DND-41 (cell line): ENCODE data around the gene CLTB.
A peak's percentile ranks its signal among the peaks of the same experiment; 100 is the strongest.

ENCODE experiments used
- ATAC-seq: fragments of 200-7000 bp; cut with Tn5 transposase; 3 replicates; pipeline ENCODE4 v1.9.1; 2021; ENCODE audit warnings: low read depth; ENCODE audit not compliant: insufficient read depth
- DNase-seq: peaks from one replicate; pipeline ENCODE4 v3.0.0-alpha.2; 2020
- H2AFZ ChIP-seq: 2 replicates; pipeline ENCODE4 v1.6.0; 2012; ENCODE audit warnings: low read depth, low read length
- H3K27ac ChIP-seq: 2 replicates; pipeline ENCODE4 v1.5.1; 2012; ENCODE audit warnings: low read length, inconsistent platforms
- H3K27me3 ChIP-seq: fragments of 200-600 bp; sonication (generic); 2 replicates; pipeline ENCODE4 v1.6.0; 2012; ENCODE audit warnings: low read length, mild to moderate bottlenecking, inconsistent platforms; ENCODE audit not compliant: insufficient read depth, poor library complexity
- H3K36me3 ChIP-seq: 2 replicates; pipeline ENCODE4 v1.5.1; 2012; ENCODE audit warnings: low read length, inconsistent platforms; ENCODE audit not compliant: insufficient read depth
- H3K4me1 ChIP-seq: 2 replicates; pipeline ENCODE4 v1.5.1; 2012; ENCODE audit warnings: mild to moderate bottlenecking, low read length; ENCODE audit not compliant: insufficient read depth
- H3K4me2 ChIP-seq: 2 replicates; pipeline ENCODE4 v1.6.0; 2012; ENCODE audit warnings: mild to moderate bottlenecking, moderate library complexity, low read length, inconsistent platforms; ENCODE audit not compliant: insufficient read depth
- H3K4me3 ChIP-seq, 2 experiments: fragments of 200-600 bp in 1 of 2; shearing (Covaris generic) in 1 of 2; 2 replicates each; pipeline ENCODE4 v1.5.1; 2012 to 2016; ENCODE audit warnings: inconsistent platforms in 2 of 2, low read length in 2 of 2, mild to moderate bottlenecking in 2 of 2, low read depth in 1 of 2, moderate library complexity in 1 of 2
- H3K79me2 ChIP-seq: 2 replicates; pipeline ENCODE4 v1.6.0; 2012; ENCODE audit warnings: low read length, inconsistent platforms; ENCODE audit not compliant: insufficient read depth
- H3K9ac ChIP-seq: 2 replicates; pipeline ENCODE4 v1.6.0; 2012; ENCODE audit warnings: low read depth, mild to moderate bottlenecking, inconsistent platforms, low read length, moderate library complexity
- H3K9me3 ChIP-seq: 2 replicates; pipeline ENCODE4 v1.5.1; 2012; ENCODE audit warnings: low read length, moderate library complexity, mild to moderate bottlenecking, inconsistent platforms; ENCODE audit not compliant: insufficient read depth, severe bottlenecking
- H4K20me1 ChIP-seq: 2 replicates; pipeline ENCODE4 v1.6.0; 2012; ENCODE audit warnings: low read length; ENCODE audit not compliant: insufficient read depth
- CTCF ChIP-seq: IDR thresholded peaks from 2 replicates; pipeline ENCODE4 v1.5.1; 2012; ENCODE audit warnings: borderline replicate concordance, low read length, moderate library complexity, mild to moderate bottlenecking; ENCODE audit not compliant: poor library complexity, severe bottlenecking; ENCODE audit errors: extremely low read depth
- EZH2 ChIP-seq: IDR thresholded peaks from 3 replicates; pipeline ENCODE4 v1.6.1; 2012; ENCODE audit warnings: borderline replicate concordance, low read depth, mild to moderate bottlenecking, moderate library complexity, low read length, inconsistent platforms; ENCODE audit not compliant: severe bottlenecking

Gene CLTB

GRCh38 chr5:176420972-176421544, 4.7 kb upstream of the CLTB start:
- peaks cover 9% of the 10 kb centered on the region for H3K9me3 ChIP-seq
- ATAC-seq (no peak), DNase-seq (no peak)
- H3K4me3 ChIP-seq, result no peak overlapping the region
- no peaks in the 10 kb centered on the region for H3K27me3 ChIP-seq
- H2AFZ ChIP-seq, result no peak overlapping the region
- H3K36me3 ChIP-seq, result no peaks in the 10 kb centered on the region
- peaks cover 3% of the 10 kb centered on the region for H3K79me2 ChIP-seq
- no peak overlapping the region for H3K4me2 ChIP-seq
- peaks cover 9% of the 10 kb centered on the region for H3K4me1 ChIP-seq
- H4K20me1 ChIP-seq, result no peaks in the 10 kb centered on the region
- H3K27ac ChIP-seq, result no peak overlapping the region
- TF ChIP-seq EZH2 (no peak), CTCF (no peak)
- H3K9ac ChIP-seq, result no peak overlapping the region

GRCh38 chr5:176420086-176420485, 3.7 kb upstream of the CLTB start:
- Histone ChIP-seq H3K4me3 (no peak overlapping the region), H3K9me3 (peaks cover 2% of the 10 kb centered on the region), H3K9ac (no peak overlapping the region), H3K4me2 (no peak overlapping the region), H3K79me2 (peaks cover 12% of the 10 kb centered on the region), H3K27ac (no peak overlapping the region), H3K36me3 (no peaks in the 10 kb centered on the region), H3K27me3 (no peaks in the 10 kb centered on the region), H4K20me1 (0 out of 2 replicates have a peak, but pooled peaks cover 2% of the 10 kb centered on the region), H3K4me1 (peaks cover 18% of the 10 kb centered on the region), H2AFZ (no peak overlapping the region)
- no peak for DNase-seq
- no peak for ATAC-seq
- no peak for TF ChIP-seq CTCF
- no peak for TF ChIP-seq EZH2

GRCh38 chr5:176418251-176418650, 1.9 kb upstream of the CLTB start:
- no peak overlapping the region for H3K9ac ChIP-seq
- TF ChIP-seq CTCF (no peak), EZH2 (no peak)
- DNase-seq (no peak), ATAC-seq (no peak)
- H3K27ac ChIP-seq, result no peak overlapping the region
- no peaks in the 10 kb centered on the region for H3K27me3 ChIP-seq
- H3K36me3 ChIP-seq, result no peaks in the 10 kb centered on the region
- H2AFZ ChIP-seq, result no peak overlapping the region
- H3K4me1 ChIP-seq, result peaks cover 36% of the 10 kb centered on the region
- H4K20me1 ChIP-seq, result peaks cover 8% of the 10 kb centered on the region; the same call in 1 of the 2 replicates
- peaks cover 29% of the 10 kb centered on the region for H3K79me2 ChIP-seq
- no peak overlapping the region for H3K4me2 ChIP-seq
- no peaks in the 10 kb centered on the region for H3K9me3 ChIP-seq
- H3K4me3 ChIP-seq, result no peak overlapping the region

DNA sequence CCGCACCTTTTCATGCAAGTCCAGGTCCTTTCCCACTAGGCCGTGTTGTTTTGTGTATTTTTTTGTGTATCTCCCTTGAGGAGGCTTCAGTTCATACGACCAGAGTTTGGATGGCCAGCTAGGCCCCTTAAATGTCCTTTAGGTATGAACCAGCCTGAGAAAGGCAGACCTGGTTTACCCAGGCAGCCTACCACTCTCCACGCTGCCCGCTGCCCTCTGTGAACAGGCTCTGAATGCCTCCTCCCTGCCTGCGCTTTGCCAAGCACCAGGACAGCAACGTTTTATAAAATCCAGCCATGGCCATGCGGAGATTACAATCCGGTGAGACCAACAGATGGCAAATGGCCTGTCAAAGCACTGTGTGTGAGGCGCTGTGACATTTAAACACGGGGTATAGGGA, 626 bp upstream of the CLTB start:
- peak overlapping the region; percentile 91 for H2AFZ ChIP-seq
- H3K4me3 ChIP-seq, result peak overlapping the region; percentile 13 to 83; a peak in 3 of 4 replicates
- peaks cover 38% of the 10 kb centered on the region for H3K4me1 ChIP-seq
- peaks cover 5% of the 10 kb centered on the region; the same call in 1 of the 2 replicates for H3K36me3 ChIP-seq
- H3K4me2 ChIP-seq, result peak overlapping the region; percentile 96
- H3K27me3 ChIP-seq, result no peaks in the 10 kb centered on the region
- peak overlapping the region; percentile 58 for H3K27ac ChIP-seq
- no peaks in the 10 kb centered on the region for H3K9me3 ChIP-seq
- H4K20me1 ChIP-seq, result peaks cover 13% of the 10 kb centered on the region; the same call in 1 of the 2 replicates
- no peak for DNase-seq
- peak overlapping the region; percentile 97 for H3K9ac ChIP-seq
- peaks cover 40% of the 10 kb centered on the region for H3K79me2 ChIP-seq
- ATAC-seq, result no peak
- no peak for TF ChIP-seq CTCF
